HG03520 (cell line): ENCODE results near the gene AGBL1.

Source experiments
- ATAC-seq: cut with Tn5 transposase; IDR thresholded peaks from one replicate; pipeline ENCODE4 v1.9.1; 2021; ENCODE audit warnings: mild to moderate bottlenecking, moderate library complexity; ENCODE audit not compliant: unreplicated experiment

AGBL1 gene

DNA sequence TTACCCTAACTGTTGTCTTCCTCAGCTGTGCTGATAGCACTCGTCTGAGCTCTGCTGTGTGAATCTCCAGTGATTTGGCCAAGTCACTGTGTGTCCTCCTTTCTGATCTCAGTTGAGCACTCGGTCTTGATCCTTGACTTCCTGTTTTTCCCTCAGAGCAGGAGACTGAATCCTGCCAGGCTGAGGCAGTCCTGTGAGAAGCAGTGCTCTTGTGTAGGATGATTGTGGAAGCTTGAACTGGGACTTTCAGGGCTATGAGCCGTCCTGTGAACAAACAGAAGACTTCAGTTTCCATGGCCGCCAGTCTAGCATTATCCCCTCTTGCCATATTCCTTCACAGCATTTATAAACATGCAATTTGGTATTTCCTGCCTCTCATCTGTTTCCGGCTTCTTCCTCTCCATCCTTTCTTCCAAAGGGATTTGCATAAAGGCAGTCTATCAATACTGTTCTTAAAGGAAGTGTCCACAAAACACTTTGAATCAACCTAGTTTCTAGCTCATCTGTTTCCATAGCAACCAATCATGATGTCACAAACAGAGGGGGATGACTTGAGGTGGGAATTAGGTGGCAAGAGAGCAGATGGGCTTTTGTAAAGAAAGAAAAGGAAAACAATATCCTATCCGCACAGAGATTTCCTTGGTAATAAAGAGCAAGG, 237.2 kb downstream of the AGBL1 start:
- ATAC-seq, result no peak

DNA sequence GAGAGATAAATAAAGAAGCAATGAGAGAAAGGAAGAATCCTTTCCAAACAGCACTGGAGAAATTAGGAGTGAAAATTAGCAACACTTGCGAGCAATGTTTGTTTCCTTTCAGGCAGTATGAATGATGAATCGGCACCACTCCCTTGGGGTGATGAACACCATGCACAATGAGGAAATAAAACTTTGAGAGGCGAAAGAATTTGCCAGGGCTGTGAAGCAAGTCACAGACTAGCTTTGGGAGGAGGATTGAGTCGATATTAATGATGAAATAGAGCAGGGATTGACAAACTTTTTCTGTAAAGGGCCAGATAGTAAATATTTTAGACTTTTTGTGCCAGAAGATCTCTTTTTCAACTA, 237.7 kb downstream of the AGBL1 start:
- ATAC-seq, result no peak

- no peak for ATAC-seq
Measured at GRCh38 chr15:86322629-86323028, 243.0 kb downstream of the AGBL1 start.

DNA sequence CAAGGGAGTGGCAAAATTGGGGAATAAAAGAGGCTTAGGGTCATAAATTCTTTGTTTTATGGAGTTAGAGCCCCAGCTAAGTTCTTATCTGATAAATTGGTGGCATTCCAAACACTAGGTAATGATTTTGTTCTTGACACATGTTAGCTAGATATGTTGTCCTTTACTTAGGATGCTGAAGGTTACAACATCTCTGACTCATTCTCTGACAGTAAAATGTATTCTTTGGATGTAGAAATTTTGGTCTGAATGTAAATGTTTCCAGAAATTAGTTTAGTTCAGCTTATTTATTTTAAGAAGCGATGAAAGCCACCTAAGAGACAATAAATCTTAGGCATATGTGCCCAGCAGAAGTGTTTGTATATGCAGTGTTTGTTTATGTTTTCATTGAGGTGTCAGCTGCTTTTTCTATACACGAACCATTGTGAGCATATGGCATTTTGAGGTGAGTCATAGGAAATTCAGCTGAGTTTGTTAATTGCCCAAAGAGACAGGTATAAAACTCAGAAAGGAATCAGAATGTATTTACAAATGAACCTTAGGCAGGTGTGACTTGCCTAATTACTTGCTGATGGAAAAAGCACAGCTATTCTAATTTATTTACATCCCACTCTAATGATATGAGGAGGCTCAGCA, 247.7 kb downstream of the AGBL1 start:
- no peak for ATAC-seq

DNA sequence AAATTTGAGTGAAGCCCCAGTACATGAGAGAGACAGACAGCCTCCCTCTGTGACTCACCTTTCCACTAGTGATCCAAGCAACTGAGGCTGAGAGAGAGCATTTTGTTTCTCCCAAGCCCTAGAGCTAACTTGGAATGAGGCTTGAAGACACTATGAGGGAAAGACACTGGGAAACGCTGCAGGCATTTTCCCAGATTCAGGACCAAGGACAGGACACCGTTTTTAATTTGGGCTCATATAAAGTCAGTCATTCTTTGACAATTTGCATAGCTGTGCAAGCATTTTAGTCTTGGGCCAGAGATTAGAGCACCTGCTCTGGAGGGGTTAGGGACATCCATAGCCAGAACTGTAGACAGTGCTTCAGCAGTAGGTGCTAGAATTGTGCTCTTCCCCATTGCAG, 249.0 kb downstream of the AGBL1 start:
- no peak for ATAC-seq

GRCh38 chr15:86329311-86330013, 249.8 kb downstream of the AGBL1 start:
- ATAC-seq, result no peak

GRCh38 chr15:86333819-86334218, 254.1 kb downstream of the AGBL1 start:
- ATAC-seq, result no peak

- no peak for ATAC-seq
Measured at GRCh38 chr15:86336051-86336788, 256.5 kb downstream of the AGBL1 start.

GRCh38 chr15:86337071-86337470, 257.4 kb downstream of the AGBL1 start:
- ATAC-seq, result no peak

DNA sequence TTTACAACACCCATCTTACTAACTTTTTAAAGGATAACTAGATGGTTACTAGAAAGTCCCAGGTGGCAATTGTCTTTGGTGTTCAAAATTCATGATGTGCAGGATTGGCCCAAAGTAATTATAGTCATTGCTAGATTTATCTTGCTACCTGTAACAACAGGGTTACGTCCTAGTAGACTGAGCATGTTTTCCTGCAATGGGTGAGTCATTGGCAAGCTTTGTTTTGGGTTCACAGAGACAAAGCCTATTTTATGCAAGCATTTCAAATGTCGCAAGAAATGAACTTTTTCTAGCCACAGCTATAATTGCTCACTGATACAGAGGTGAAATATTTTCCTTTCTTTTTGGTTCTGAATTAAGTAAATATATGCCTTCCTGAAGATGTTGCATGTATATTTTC, 267.6 kb downstream of the AGBL1 start:
- ATAC-seq, result no peak

- ATAC-seq, result no peak
Measured at GRCh38 chr15:86349565-86349964, 269.9 kb downstream of the AGBL1 start.

DNA sequence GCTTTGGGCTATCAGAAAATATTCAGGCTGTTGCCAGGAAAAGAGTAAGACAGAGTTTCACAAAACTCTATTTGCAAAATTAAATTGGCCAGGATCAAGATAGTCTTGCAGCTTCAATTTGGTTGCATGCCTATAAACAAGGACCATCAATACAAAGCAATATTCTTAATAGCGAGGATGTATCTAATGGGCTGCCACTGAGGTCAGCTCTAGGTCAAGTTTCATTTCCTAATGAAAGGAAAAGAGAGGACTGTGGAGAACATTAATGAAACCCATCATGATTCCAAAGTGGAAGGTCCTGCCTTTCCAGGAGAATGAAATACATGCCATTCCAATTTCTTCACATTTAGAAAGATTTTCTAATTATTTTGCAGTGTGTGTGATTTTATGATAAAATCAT, 273.5 kb downstream of the AGBL1 start:
- ATAC-seq, result no peak

DNA sequence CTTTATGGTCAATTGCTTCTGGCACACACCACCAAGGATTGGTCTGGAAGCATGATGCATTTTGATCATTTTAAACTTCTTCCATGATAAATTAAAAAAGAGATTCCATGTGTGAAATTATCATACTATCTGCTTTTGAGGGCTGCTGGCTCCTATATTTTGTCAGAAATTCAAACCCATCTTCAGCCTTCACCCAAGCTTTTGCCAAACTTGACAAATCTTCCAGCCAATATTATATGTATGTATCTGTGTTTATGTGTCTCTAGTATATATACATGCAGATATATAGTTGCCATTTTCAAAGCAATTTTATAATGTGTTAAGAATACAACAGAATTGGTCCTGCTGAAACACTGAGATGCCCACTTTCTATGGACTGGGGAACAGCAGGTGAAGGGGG, 275.7 kb downstream of the AGBL1 start:
- no peak for ATAC-seq

DNA sequence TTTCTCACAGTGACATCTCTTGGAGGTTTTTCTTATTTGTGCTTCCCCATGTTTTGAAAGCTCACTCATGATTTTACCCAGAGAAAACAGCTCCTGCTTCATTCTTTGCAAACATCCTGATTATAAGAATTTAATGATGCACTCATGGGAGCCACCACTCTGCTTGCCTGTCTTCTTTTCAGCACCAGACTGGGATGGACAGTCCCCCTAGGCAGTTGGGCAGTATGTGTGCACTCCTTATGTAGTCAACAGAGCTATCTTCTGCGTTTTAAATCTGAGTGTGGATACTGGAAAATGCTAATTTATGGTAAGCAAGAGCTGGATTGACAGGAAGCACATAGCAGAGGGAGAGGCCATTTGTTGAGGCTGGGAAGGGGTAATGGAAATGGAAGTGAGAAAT, 276.1 kb downstream of the AGBL1 start:
- ATAC-seq, result no peak

DNA sequence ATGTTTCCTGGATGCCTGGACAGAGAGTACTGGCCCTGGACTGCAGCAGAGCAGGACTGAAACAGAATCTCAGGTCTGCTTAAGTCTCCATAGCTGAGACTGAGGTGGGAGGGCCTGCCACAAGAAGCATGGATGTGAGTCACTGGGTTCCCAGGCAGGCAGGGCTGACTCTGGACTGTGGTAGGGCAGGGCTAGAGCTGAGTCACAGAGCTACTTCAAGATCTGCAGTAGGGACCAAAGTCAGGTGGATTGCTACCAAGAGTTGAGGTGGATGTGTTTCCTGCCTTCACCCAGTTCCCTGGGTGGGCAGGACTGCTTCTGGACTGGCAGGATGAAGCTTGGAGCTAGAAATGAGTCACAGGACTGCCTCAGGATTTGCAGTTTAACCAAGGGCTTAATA, 282.9 kb downstream of the AGBL1 start:
- ATAC-seq, result no peak

GRCh38 chr15:86373147-86373546, 293.5 kb downstream of the AGBL1 start:
- ATAC-seq, result no peak

DNA sequence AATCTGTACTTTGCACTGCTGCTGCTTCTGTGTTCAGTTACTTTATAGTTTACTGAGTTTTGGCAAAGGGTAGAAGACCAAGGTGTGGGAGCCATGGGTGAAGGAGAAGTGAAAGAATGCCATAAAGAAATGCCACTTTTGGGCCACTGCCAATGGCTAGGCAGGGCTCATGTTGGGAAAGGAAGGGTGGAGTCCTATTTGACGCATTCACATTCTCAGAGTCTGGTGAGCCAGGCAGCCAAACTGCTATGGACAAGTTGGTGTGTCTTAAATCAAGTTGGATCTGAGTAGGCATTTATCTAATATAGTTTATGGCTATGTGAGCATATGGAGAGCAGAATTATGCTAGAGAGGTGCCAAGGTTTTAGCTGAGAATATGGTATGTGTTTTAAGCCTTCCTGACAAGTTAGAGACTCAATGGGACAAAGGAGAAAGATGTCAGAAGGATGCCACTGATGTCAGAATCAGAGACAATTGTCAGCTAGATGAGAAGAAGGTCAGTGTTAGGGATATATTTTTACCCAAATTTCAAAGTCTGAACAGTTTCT, 296.1 kb downstream of the AGBL1 start:
- ATAC-seq, result no peak

DNA sequence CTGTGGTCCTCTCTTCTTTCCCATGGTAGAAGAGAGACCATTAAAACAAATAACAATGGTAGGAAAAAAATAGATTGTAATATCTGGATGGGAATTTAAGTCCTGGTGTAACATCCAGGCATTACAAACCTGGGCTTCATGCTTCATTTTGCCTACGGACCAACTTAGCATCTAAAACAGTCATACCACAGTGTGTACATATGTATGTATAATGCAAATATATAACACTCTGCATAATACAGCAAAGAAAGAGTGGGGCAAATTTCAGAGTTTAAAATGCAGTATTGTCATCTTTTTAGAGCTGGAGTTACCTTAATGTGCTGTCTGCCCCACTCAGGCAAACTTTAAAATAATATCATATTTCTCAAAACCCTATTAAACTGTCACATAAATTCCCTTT, 298.2 kb downstream of the AGBL1 start:
- no peak for ATAC-seq

GRCh38 chr15:86382341-86382740, 302.7 kb downstream of the AGBL1 start:
- no peak for ATAC-seq

- ATAC-seq, result no peak
Measured at GRCh38 chr15:86383611-86384010, 303.9 kb downstream of the AGBL1 start.

DNA sequence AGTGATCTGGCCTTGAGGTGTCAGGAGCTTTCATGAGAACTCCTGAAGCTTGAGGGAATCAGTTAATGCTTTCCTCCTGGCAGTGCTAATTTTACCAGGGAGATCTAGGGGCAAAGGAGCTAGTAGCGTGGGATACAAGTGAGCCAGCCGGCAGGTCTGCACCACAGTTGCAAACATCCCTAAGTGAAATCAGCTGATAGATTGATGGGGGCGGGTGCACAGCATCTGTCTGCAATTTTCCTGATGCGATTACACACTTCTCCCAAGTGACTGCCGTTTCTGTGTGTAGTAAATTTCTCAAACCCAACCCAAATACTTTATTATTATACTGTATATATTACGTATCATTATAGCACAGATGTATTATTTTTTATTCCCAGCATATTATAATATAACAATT, 304.5 kb downstream of the AGBL1 start:
- no peak for ATAC-seq
